Measurements from ENCODE around the gene YWHAQ. TPM values are rescaled to one million over a fixed set of nuclear protein-coding genes. Genes with fewer than 3 reads are reported as not detected.
"Not testable (repeated sequence)": the region's sequence is repeated elsewhere in the genome, so short reads cannot be mapped to it uniquely, and the experiment has no call there.

Gene YWHAQ
- polyA plus RNA-seq, 1 of the 3 experiments (the other 2 are of a cell fraction) = 240 TPM

DNA sequence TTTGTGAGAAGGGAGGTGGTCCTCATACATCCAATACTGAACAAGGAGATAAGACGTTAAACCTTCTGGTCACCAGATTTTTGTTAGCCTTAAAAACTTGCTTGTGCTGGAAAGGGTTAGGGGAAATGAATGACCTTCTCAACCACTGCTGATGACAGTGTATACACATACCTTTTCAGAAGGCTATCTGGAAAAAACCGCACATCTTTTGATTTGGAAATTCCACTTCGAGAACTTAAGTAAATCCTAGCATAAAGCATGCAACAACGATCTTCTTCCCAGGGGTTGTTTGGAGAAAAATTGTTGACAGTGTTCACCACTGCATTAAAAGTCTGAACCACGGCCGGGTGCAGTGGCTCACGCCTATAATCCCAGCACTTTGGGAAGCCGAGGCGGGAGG is 7.6 kb downstream of the YWHAQ start:
- H4K20me1 ChIP-seq (ENCODE audit: insufficient read depth) = peaks cover 99% of the 10 kb centered on the region
- POLR2A ChIA-PET = no interaction called here
- no peak for TF ChIP-seq TCF12 (IDR thresholded peaks at IDR 0.05)
- TF ChIP-seq RFX5 (IDR thresholded peaks at IDR 0.05; ENCODE audit: low read length) = no peak
- TF ChIP-seq CHD2 (IDR thresholded peaks at IDR 0.05; ENCODE audit: low read length, partially characterized antibody) = no peak

GRCh38 chr2:9621655-9622054 is 9.1 kb downstream of the YWHAQ start:
- POLR2A ChIA-PET = interaction anchor here (1.2 kb wide), 1 partner anchor 9 kb away, joined by 5 read pairs; the partner anchor contains the start of gene YWHAQ

More for the DNA sequence above, 7.6 kb downstream of the YWHAQ start:
- Histone ChIP-seq H2AFZ (ENCODE audit: low read depth) (no peak overlapping the region), H3K27me3 (ENCODE audit: insufficient read depth) (no peaks in the 10 kb centered on the region), H3K4me1 (ENCODE audit: control insufficient read depth in 1 of 2, insufficient read depth in 2 of 2, low read depth in 1 of 2, low read length in 1 of 2) (peaks cover 12% of the 10 kb centered on the region in 2 experiments; a peak in 3 of 4 replicates), H3K4me2 (no peak overlapping the region), H3K9me3 (no peaks in the 10 kb centered on the region), H3K79me2 (ENCODE audit: insufficient read depth) (peaks cover 100% of the 10 kb centered on the region), H3K27ac (ENCODE audit: low read depth in 2 of 2, low read length in 1 of 2) (no peak overlapping the region), H3F3A (replicated peaks; ENCODE audit: insufficient read depth) (peaks cover 43% of the 10 kb centered on the region), H3K9ac (no peak overlapping the region), H3K36me3 (replicated peaks in 1 of 2; ENCODE audit: control insufficient read depth in 1 of 2, insufficient read depth in 2 of 2, low read length in 1 of 2) (peaks cover 31 to 49% of the 10 kb centered on the region in 2 experiments), H3K9me2 (no peaks in the 10 kb centered on the region), H3K4me3 (ENCODE audit: low read depth in 2 of 2, low read length in 1 of 2) (no peak overlapping the region)
- 92% methylated on average over 9 of the region's 9 CpGs for WGBS (ENCODE audit: low lambda C conversion rate)
- DNase-seq = no peak
- CTCF ChIA-PET = no interaction called here

GRCh38 chr2:9618410-9618809 is 12.4 kb downstream of the YWHAQ start:
- Histone ChIP-seq H4K20me1 (ENCODE audit: insufficient read depth) (peaks cover 100% of the 10 kb centered on the region), H3K79me2 (ENCODE audit: insufficient read depth) (peaks cover 100% of the 10 kb centered on the region), H3K4me1 (ENCODE audit: control insufficient read depth in 1 of 2, insufficient read depth in 2 of 2, low read depth in 1 of 2, low read length in 1 of 2) (peaks cover 7 to 25% of the 10 kb centered on the region in 2 experiments), H2AFZ (ENCODE audit: low read depth) (no peak overlapping the region), H3K9me3 (no peaks in the 10 kb centered on the region), H3K27ac (ENCODE audit: low read depth in 2 of 2, low read length in 1 of 2) (no peak overlapping the region), H3K27me3 (ENCODE audit: insufficient read depth) (no peaks in the 10 kb centered on the region), H3K4me2 (no peak overlapping the region), H3K9ac (no peak overlapping the region), H3K36me3 (replicated peaks in 1 of 2; ENCODE audit: control insufficient read depth in 1 of 2, insufficient read depth in 2 of 2, low read length in 1 of 2) (peaks cover 15 to 36% of the 10 kb centered on the region in 2 experiments), H3K9me2 (no peaks in the 10 kb centered on the region), H3K4me3 (ENCODE audit: low read depth in 2 of 2, low read length in 1 of 2) (no peak overlapping the region), H3F3A (replicated peaks; ENCODE audit: insufficient read depth) (peaks cover 41% of the 10 kb centered on the region)
- ChIA-PET POLR2A (interaction anchor here (4.8 kb wide), 1 partner anchor 12 kb away, joined by 31 read pairs; the partner anchor contains the start of gene YWHAQ), CTCF (interaction anchor here (1.0 to 1.7 kb wide), 8 partner anchors 9 to 195 kb away, joined by 3 to 8 read pairs (median 4); partner anchors contain the start of gene YWHAQ)
- over 99% methylated on average over 4 of the region's 4 CpGs for whole genome bisulfite sequencing (ENCODE audit: low lambda C conversion rate)
- DNase-seq = no peak
- TF ChIP-seq SMC3 (IDR thresholded peaks at IDR 0.05; ENCODE audit: low read depth, low read length) (no peak), ZBTB33 (IDR thresholded peaks at IDR 0.05; ENCODE audit: borderline replicate concordance, low read depth) (no peak), RFX5 (IDR thresholded peaks at IDR 0.05; ENCODE audit: low read length) (no peak), IRF3 (IDR thresholded peaks at IDR 0.05; ENCODE audit: low read depth, low read length) (no peak), RXRA (IDR thresholded peaks at IDR 0.05; ENCODE audit: borderline replicate concordance, low read depth) (no peak), JUND (IDR thresholded peaks at IDR 0.05) (no peak), MEF2A (IDR thresholded peaks at IDR 0.05; ENCODE audit: borderline replicate concordance, low read depth) (no peak), MXI1 (IDR thresholded peaks at IDR 0.05; ENCODE audit: low read depth, low read length) (no peak), REST (IDR thresholded peaks at IDR 0.05; ENCODE audit: low read depth, low read length) (no peak), TAF1 (IDR thresholded peaks at IDR 0.05; ENCODE audit: borderline replicate concordance, low read depth, low read length) (no peak)
- TF ChIP-seq, protein P1, sequence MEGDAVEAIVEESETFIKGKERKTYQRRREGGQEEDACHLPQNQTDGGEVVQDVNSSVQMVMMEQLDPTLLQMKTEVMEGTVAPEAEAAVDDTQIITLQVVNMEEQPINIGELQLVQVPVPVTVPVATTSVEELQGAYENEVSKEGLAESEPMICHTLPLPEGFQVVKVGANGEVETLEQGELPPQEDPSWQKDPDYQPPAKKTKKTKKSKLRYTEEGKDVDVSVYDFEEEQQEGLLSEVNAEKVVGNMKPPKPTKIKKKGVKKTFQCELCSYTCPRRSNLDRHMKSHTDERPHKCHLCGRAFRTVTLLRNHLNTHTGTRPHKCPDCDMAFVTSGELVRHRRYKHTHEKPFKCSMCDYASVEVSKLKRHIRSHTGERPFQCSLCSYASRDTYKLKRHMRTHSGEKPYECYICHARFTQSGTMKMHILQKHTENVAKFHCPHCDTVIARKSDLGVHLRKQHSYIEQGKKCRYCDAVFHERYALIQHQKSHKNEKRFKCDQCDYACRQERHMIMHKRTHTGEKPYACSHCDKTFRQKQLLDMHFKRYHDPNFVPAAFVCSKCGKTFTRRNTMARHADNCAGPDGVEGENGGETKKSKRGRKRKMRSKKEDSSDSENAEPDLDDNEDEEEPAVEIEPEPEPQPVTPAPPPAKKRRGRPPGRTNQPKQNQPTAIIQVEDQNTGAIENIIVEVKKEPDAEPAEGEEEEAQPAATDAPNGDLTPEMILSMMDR (IDR thresholded peaks at IDR 0.05) = no peak

More at GRCh38 chr2:9621655-9622054, 9.1 kb downstream of the YWHAQ start:
- H3K4me1 ChIP-seq (ENCODE audit: control insufficient read depth in 1 of 2, insufficient read depth in 2 of 2, low read depth in 1 of 2, low read length in 1 of 2); H3K27ac ChIP-seq (ENCODE audit: low read depth in 2 of 2, low read length in 1 of 2); DNase-seq; H3K27me3 ChIP-seq (ENCODE audit: insufficient read depth); H3K9me3 ChIP-seq; H3K9ac ChIP-seq; H2AFZ ChIP-seq (ENCODE audit: low read depth); H3K9me2 ChIP-seq; H3K4me2 ChIP-seq; CTCF ChIA-PET; H3K4me3 ChIP-seq (ENCODE audit: low read depth in 2 of 2, low read length in 1 of 2): not testable (repeated sequence)
- 96% methylated on average over 6 of the region's 6 CpGs for WGBS (ENCODE audit: low lambda C conversion rate)
- Histone ChIP-seq H3K36me3 (replicated peaks in 1 of 2; ENCODE audit: control insufficient read depth in 1 of 2, insufficient read depth in 2 of 2, low read length in 1 of 2) (peaks cover 17 to 39% of the 10 kb centered on the region in 2 experiments), H3K79me2 (ENCODE audit: insufficient read depth) (peaks cover 100% of the 10 kb centered on the region), H4K20me1 (ENCODE audit: insufficient read depth) (peaks cover 99% of the 10 kb centered on the region), H3F3A (replicated peaks; ENCODE audit: insufficient read depth) (peaks cover 34% of the 10 kb centered on the region)

Data from SK-N-SH (cell line).